ENCODE measurements around the gene USP20.

Gene USP20

DNA sequence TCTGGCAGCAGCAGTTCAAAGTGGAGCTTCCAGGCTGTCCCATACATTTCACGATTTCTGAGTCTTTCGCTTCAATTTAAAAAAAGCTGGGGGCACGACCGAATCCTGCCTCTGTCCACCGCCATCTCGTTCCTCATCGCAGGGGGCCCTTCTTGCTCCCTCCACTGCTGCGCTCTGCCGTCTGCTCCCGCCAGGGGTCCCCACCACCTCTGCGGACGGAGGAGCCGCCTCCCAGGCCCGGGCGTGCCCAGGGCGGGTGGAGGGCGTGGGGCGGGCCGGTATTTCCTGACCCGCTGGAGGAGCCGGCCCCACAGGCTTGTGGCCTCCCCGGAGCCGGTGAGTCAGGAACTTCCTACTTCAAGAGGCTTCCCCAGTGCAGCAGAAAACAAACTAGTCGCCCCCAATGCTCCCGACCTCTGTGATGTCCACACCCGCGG, 50.4 kb downstream of the USP20 start (continued):
- peak; percentile 70 for TF ChIP-seq KLF16 (tag by site-specific recombination; IDR thresholded peaks at IDR 0.05)
- TF ChIP-seq, protein P1, sequence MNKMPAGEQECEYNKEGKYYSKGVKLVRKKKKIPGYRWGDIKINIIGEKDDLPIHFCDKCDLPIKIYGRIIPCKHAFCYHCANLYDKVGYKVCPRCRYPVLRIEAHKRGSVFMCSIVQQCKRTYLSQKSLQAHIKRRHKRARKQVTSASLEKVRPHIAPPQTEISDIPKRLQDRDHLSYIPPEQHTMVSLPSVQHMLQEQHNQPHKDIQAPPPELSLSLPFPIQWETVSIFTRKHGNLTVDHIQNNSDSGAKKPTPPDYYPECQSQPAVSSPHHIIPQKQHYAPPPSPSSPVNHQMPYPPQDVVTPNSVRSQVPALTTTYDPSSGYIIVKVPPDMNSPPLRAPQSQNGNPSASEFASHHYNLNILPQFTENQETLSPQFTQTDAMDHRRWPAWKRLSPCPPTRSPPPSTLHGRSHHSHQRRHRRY (tag by site-specific recombination; IDR thresholded peaks at IDR 0.05) = no peak
- TF ChIP-seq ZNF658 (tag by site-specific recombination; IDR thresholded peaks at IDR 0.05) = no peak
- TF ChIP-seq TCF7L2 (IDR thresholded peaks at IDR 0.05; ENCODE audit: borderline replicate concordance, low read depth, low read length) = no peak
- no peak for TF ChIP-seq ZNF174 (tag by site-specific recombination; IDR thresholded peaks at IDR 0.05)
- TF ChIP-seq, protein P2, sequence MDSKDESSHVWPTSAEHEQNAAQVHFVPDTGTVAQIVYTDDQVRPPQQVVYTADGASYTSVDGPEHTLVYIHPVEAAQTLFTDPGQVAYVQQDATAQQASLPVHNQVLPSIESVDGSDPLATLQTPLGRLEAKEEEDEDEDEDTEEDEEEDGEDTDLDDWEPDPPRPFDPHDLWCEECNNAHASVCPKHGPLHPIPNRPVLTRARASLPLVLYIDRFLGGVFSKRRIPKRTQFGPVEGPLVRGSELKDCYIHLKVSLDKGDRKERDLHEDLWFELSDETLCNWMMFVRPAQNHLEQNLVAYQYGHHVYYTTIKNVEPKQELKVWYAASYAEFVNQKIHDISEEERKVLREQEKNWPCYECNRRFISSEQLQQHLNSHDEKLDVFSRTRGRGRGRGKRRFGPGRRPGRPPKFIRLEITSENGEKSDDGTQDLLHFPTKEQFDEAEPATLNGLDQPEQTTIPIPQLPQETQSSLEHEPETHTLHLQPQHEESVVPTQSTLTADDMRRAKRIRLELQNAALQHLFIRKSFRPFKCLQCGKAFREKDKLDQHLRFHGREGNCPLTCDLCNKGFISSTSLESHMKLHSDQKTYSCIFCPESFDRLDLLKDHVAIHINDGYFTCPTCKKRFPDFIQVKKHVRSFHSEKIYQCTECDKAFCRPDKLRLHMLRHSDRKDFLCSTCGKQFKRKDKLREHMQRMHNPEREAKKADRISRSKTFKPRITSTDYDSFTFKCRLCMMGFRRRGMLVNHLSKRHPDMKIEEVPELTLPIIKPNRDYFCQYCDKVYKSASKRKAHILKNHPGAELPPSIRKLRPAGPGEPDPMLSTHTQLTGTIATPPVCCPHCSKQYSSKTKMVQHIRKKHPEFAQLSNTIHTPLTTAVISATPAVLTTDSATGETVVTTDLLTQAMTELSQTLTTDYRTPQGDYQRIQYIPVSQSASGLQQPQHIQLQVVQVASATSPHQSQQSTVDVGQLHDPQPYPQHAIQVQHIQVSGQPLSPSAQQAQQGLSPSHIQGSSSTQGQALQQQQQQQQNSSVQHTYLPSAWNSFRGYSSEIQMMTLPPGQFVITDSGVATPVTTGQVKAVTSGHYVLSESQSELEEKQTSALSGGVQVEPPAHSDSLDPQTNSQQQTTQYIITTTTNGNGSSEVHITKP (tag by site-specific recombination; IDR thresholded peaks at IDR 0.05) = peak; percentile 55; the same call in 1 of the 2 replicates
- peak; percentile 70; the same call in 1 of the 2 replicates for TF ChIP-seq ZNF660 (tag by site-specific recombination; IDR thresholded peaks at IDR 0.05)
- TF ChIP-seq YY1 (tag by site-specific recombination; IDR thresholded peaks at IDR 0.05) = peak; percentile 44; the same call in 1 of the 2 replicates
- TF ChIP-seq GLIS2 (tag by site-specific recombination; IDR thresholded peaks at IDR 0.05) = peak; percentile 98
- no peak for TF ChIP-seq ZNF555 (tag by site-specific recombination; conservative IDR thresholded peaks at IDR 0.05)
- no peak for TF ChIP-seq OSR2 (tag by site-specific recombination; IDR thresholded peaks at IDR 0.05)
- TF ChIP-seq ZFP37 (tag by site-specific recombination; IDR thresholded peaks at IDR 0.05) = no peak
- peak; percentile 97 for TF ChIP-seq ZIC2 (tag by site-specific recombination; IDR thresholded peaks at IDR 0.05)
- TF ChIP-seq, protein P3, sequence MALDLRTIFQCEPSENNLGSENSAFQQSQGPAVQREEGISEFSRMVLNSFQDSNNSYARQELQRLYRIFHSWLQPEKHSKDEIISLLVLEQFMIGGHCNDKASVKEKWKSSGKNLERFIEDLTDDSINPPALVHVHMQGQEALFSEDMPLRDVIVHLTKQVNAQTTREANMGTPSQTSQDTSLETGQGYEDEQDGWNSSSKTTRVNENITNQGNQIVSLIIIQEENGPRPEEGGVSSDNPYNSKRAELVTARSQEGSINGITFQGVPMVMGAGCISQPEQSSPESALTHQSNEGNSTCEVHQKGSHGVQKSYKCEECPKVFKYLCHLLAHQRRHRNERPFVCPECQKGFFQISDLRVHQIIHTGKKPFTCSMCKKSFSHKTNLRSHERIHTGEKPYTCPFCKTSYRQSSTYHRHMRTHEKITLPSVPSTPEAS (tag by site-specific recombination; IDR thresholded peaks at IDR 0.05) = no peak
- TF ChIP-seq, protein P4, sequence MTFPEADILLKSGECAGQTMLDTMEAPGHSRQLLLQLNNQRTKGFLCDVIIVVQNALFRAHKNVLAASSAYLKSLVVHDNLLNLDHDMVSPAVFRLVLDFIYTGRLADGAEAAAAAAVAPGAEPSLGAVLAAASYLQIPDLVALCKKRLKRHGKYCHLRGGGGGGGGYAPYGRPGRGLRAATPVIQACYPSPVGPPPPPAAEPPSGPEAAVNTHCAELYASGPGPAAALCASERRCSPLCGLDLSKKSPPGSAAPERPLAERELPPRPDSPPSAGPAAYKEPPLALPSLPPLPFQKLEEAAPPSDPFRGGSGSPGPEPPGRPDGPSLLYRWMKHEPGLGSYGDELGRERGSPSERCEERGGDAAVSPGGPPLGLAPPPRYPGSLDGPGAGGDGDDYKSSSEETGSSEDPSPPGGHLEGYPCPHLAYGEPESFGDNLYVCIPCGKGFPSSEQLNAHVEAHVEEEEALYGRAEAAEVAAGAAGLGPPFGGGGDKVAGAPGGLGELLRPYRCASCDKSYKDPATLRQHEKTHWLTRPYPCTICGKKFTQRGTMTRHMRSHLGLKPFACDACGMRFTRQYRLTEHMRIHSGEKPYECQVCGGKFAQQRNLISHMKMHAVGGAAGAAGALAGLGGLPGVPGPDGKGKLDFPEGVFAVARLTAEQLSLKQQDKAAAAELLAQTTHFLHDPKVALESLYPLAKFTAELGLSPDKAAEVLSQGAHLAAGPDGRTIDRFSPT (tag by site-specific recombination; IDR thresholded peaks at IDR 0.05) = peak; percentile 81; the same call in 1 of the 2 replicates
- TF ChIP-seq ZNF510 (tag by site-specific recombination; IDR thresholded peaks at IDR 0.05; ENCODE audit: insufficient replicate concordance) = no peak
- TF ChIP-seq ZSCAN23 (tag by site-specific recombination; IDR thresholded peaks at IDR 0.05) = no peak
- no peak for TF ChIP-seq ZNF514 (tag by site-specific recombination; IDR thresholded peaks at IDR 0.05)
- no peak for TF ChIP-seq ZNF169 (tag by site-specific recombination; IDR thresholded peaks at IDR 0.05)
- TF ChIP-seq ZNF596 (tag by site-specific recombination; IDR thresholded peaks at IDR 0.05) = no peak
- TF ChIP-seq, protein P5, sequence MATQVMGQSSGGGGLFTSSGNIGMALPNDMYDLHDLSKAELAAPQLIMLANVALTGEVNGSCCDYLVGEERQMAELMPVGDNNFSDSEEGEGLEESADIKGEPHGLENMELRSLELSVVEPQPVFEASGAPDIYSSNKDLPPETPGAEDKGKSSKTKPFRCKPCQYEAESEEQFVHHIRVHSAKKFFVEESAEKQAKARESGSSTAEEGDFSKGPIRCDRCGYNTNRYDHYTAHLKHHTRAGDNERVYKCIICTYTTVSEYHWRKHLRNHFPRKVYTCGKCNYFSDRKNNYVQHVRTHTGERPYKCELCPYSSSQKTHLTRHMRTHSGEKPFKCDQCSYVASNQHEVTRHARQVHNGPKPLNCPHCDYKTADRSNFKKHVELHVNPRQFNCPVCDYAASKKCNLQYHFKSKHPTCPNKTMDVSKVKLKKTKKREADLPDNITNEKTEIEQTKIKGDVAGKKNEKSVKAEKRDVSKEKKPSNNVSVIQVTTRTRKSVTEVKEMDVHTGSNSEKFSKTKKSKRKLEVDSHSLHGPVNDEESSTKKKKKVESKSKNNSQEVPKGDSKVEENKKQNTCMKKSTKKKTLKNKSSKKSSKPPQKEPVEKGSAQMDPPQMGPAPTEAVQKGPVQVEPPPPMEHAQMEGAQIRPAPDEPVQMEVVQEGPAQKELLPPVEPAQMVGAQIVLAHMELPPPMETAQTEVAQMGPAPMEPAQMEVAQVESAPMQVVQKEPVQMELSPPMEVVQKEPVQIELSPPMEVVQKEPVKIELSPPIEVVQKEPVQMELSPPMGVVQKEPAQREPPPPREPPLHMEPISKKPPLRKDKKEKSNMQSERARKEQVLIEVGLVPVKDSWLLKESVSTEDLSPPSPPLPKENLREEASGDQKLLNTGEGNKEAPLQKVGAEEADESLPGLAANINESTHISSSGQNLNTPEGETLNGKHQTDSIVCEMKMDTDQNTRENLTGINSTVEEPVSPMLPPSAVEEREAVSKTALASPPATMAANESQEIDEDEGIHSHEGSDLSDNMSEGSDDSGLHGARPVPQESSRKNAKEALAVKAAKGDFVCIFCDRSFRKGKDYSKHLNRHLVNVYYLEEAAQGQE (tag by site-specific recombination; IDR thresholded peaks at IDR 0.05) = peak; percentile 66
- TF ChIP-seq, protein P6, sequence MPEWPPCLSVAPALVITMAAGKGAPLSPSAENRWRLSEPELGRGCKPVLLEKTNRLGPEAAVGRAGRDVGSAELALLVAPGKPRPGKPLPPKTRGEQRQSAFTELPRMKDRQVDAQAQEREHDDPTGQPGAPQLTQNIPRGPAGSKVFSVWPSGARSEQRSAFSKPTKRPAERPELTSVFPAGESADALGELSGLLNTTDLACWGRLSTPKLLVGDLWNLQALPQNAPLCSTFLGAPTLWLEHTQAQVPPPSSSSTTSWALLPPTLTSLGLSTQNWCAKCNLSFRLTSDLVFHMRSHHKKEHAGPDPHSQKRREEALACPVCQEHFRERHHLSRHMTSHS (tag by site-specific recombination; IDR thresholded peaks at IDR 0.05) = no peak
- TF ChIP-seq ZNF146 (tag by site-specific recombination; IDR thresholded peaks at IDR 0.05) = no peak
- peak; percentile 46; the same call in 1 of the 2 replicates for TF ChIP-seq ZNF10 (tag by site-specific recombination; IDR thresholded peaks at IDR 0.05)
- no peak for TF ChIP-seq ZFP41 (tag by site-specific recombination; IDR thresholded peaks at IDR 0.05; ENCODE audit: borderline replicate concordance)

Measured in HEK293 (cell line).